Subcutaneous adipose tissue (tissue), 4 donors: ENCODE measurements around the gene C1orf226. TPM values are rescaled to one million over a fixed set of nuclear protein-coding genes. Genes with fewer than 3 reads are reported as not detected.

Experiments used
- CTCF ChIP-seq: fragments of 450-650 bp; IDR thresholded peaks from one replicate; pipeline ENCODE4 v1.5.1; 2016; ENCODE audit warnings: low read depth, mild to moderate bottlenecking, control low read depth, antibody characterized with exemption, moderate library complexity
- total RNA-seq, 4 donors: library from RNA; depleted of rRNA; stranded (reverse); fragments of >200 nt; gene quantifications; one replicate each; pipeline ENCODE4 v1.1.0, GENCODE V29; 2016

C1orf226 gene
- total RNA-seq, 4 donors from 2014 or later, result 1.1 to 13.4 (median 3.1) TPM

GRCh38 chr1:162398999-162399580 lies 17.6 kb downstream of the C1orf226 start:
- TF ChIP-seq CTCF, result no peak

GRCh38 chr1:162400790-162401355 lies 19.3 kb downstream of the C1orf226 start:
- no peak for TF ChIP-seq CTCF

- TF ChIP-seq CTCF, result no peak
Measured at GRCh38 chr1:162404550-162405160, 23.1 kb downstream of the C1orf226 start.

- TF ChIP-seq CTCF, result no peak
Measured at GRCh38 chr1:162405800-162406199, 24.3 kb downstream of the C1orf226 start.

GRCh38 chr1:162406811-162407210 lies 25.3 kb downstream of the C1orf226 start:
- no peak for TF ChIP-seq CTCF

- TF ChIP-seq CTCF, result no peak
Measured at GRCh38 chr1:162407539-162407938, 26.0 kb downstream of the C1orf226 start.

- TF ChIP-seq CTCF, result no peak
Measured at GRCh38 chr1:162412002-162412401, 30.5 kb downstream of the C1orf226 start, which contains the start of gene SH2D1B. Gene SH2D1B, minus strand, starts transcription at chr1:162412136. Its CDS starts 120 bp downstream, at chr1:162412016.
